ENCODE measurements around the gene RASSF5. TPM values are rescaled to one million over a fixed set of nuclear protein-coding genes. Genes with fewer than 3 reads are reported as not detected.

RASSF5 gene
- total RNA-seq, 1 donor from 2014 or later = 25.3 TPM

GRCh38 chr1:206583707-206584648 is 76.6 kb downstream of the RASSF5 start:
- DNase-seq (ENCODE audit: low spot score) = peak; percentile 68

- no peak for DNase-seq (ENCODE audit: low spot score)
These were observed 77.4 kb downstream of the RASSF5 start for GRCh38 chr1:206584683-206585082.

- DNase-seq (ENCODE audit: low spot score) = peak; percentile 53
These were observed 79.4 kb downstream of the RASSF5 start for GRCh38 chr1:206586501-206587445.

GRCh38 chr1:206587904-206588303 is 80.6 kb downstream of the RASSF5 start:
- no peak for DNase-seq (ENCODE audit: low spot score)

GRCh38 chr1:206588492-206588891 is 81.2 kb downstream of the RASSF5 start:
- DNase-seq (ENCODE audit: low spot score) = no peak

GRCh38 chr1:206589206-206589605 is 81.9 kb downstream of the RASSF5 start:
- DNase-seq (ENCODE audit: low spot score) = peak; percentile 79

- DNase-seq (ENCODE audit: low spot score) = peak; percentile 76
These were observed 82.9 kb downstream of the RASSF5 start for GRCh38 chr1:206590025-206590758.

- no peak for DNase-seq (ENCODE audit: low spot score)
These were observed 83.9 kb downstream of the RASSF5 start for GRCh38 chr1:206591226-206591625.

GRCh38 chr1:206591696-206592095 is 84.4 kb downstream of the RASSF5 start:
- no peak for DNase-seq (ENCODE audit: low spot score)

- DNase-seq (ENCODE audit: low spot score) = no peak
These were observed 86.1 kb downstream of the RASSF5 start for GRCh38 chr1:206593351-206593925.

GRCh38 chr1:206595581-206596318 is 88.4 kb downstream of the RASSF5 start:
- no peak for DNase-seq (ENCODE audit: low spot score)

GRCh38 chr1:206596319-206596666 is 89.0 kb downstream of the RASSF5 start:
- DNase-seq (ENCODE audit: low spot score) = no peak

- no peak for DNase-seq (ENCODE audit: low spot score)
These were observed 93.2 kb downstream of the RASSF5 start for GRCh38 chr1:206600527-206600926.

GRCh38 chr1:206604861-206605260 is 97.5 kb downstream of the RASSF5 start:
- DNase-seq (ENCODE audit: low spot score) = no peak

GRCh38 chr1:206606867-206607266 is 99.5 kb downstream of the RASSF5 start:
- no peak for DNase-seq (ENCODE audit: low spot score)

- no peak for DNase-seq (ENCODE audit: low spot score)
These were observed 100.9 kb downstream of the RASSF5 start for GRCh38 chr1:206608108-206608698.

- DNase-seq (ENCODE audit: low spot score) = no peak
These were observed 102.1 kb downstream of the RASSF5 start for GRCh38 chr1:206609229-206609991.

- DNase-seq (ENCODE audit: low spot score) = peak; percentile 96
These were observed 105.0 kb downstream of the RASSF5 start, which contains the start of gene EIF2D for GRCh38 chr1:206612129-206612876. EIF2D (minus strand) TSS chr1:206612465; CDS start chr1:206612342, 123 bp downstream.
